ENCODE measurements around the gene SLC25A21.
"Not testable (repeated sequence)": the region's sequence is repeated elsewhere in the genome, so short reads cannot be mapped to it uniquely, and the experiment has no call there.

SLC25A21 gene

GRCh38 chr14:36866867-36867266, 305.5 kb downstream of the SLC25A21 start:
- no peak for DNase-seq (ENCODE audit: low read depth)

DNA sequence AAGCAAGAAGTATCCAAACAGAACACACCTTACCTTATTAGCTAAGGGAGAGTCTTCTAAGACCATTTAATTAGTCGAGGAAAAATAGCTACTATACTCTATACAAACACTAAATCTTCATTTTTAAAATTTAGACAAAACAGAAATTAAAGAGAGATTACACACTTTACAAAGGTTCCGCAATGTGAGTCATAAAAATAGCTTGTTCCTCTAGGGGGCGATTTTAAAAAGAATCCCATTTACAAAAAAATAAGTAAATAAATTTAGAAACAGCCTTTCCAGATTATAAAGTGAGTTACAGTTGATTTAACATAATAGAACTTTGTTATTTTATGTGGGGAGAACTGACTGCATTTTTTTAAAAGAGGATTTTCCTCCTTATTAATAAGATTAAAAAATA, 309.1 kb downstream of the SLC25A21 start:
- DNase-seq (ENCODE audit: low read depth) = no peak

GRCh38 chr14:36862237-36862636, 310.2 kb downstream of the SLC25A21 start:
- DNase-seq (ENCODE audit: low read depth) = not testable (repeated sequence)

DNA sequence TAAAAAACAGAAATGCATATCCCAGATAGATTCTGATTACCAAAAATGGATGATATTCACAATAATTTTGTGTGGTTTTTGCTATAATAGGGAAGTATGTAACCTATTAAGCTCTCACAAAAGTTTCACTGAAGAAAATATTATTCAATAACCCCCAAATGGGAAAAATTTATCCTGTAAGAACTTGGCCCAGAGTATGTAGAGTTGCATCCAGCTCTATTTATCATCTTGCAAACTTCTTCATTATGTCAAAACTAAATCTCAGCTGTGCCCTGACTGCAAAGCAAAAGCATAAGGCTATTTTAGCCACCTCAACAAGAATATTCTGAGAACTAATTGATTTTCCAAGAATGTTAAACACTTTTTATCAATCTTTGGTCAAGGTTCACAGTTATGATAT, 311.6 kb downstream of the SLC25A21 start:
- DNase-seq (ENCODE audit: low read depth) = no peak

GRCh38 chr14:36859119-36859518, 313.3 kb downstream of the SLC25A21 start:
- DNase-seq (ENCODE audit: low read depth) = no peak

GRCh38 chr14:36857842-36858445, 314.5 kb downstream of the SLC25A21 start:
- no peak for DNase-seq (ENCODE audit: low read depth)

DNA sequence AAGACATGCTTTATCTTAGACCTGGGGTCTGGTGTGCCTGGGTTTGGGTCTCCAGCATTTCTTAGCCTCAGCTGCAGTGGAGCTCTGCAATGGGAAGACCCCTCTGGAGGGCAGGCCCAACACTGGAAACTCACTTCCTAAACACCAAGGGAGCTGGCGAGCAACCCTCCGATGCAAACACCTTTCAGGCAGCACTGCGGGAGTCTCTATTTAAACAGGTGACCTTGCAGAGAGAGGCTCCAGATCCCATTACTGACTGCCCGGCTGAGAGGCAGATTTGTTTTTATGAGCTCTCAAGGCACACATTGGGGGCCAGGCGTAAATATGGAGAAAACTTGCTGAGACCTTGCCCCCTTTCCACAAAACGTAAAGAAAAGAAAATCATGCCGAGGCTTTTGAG, 315.3 kb downstream of the SLC25A21 start:
- DNase-seq (ENCODE audit: low read depth) = no peak

DNA sequence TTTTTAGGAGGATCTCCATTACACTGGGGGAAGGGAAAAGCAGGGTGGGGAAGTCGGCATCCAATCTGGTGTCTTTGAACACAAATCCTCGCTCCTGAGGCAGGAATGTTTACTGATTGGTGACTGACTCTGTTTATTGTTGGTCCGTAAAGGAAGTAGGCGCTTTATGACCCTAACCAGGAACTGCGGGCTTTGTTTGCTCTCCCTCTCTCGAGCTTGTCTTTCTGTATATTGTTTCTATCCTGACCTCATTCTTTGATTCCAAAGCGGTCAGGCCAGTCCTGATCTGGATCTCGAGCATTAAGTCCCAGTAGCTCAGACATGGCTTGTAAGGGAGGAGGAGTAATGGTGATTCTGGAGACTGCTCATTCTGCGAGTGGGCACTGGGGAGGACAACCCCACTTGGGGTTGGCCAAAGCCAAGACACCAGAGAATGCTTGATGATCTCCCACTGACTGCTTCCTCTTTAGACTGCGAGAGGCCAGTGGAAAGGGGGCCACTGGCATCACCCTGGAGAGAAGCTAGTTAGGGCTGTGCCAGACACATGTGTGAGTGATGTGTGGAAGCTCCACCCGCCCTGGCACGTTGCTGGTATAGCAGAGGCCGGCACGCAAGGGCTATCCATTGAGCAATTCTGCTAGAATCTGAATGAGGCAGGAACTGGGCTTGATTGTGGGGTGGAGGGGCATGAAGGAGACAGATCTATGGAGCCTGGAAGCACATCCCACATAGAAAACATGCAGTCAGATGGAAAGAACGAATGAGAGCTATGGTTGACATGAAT, 316.1 kb downstream of the SLC25A21 start:
- DNase-seq (ENCODE audit: low read depth) = no peak

DNA sequence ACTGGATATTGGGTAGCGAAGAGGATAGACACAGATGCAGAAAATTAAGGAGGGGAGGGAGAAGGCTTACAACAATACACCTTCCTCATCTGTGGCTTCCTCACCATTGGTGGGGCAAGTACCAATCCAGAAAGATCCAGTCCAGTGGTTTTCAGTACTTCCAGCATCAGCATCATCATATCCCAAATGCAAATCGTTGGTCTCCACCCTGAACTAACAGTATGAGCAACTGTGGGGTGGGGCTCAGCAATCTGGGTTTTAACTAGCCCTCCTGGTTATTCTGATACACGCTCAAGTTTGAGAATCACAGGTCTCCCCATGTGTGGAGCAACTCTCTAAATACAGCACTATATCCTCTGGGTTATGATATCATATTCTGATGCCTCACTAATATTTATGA, 317.0 kb downstream of the SLC25A21 start:
- no peak for DNase-seq (ENCODE audit: low read depth)

DNA sequence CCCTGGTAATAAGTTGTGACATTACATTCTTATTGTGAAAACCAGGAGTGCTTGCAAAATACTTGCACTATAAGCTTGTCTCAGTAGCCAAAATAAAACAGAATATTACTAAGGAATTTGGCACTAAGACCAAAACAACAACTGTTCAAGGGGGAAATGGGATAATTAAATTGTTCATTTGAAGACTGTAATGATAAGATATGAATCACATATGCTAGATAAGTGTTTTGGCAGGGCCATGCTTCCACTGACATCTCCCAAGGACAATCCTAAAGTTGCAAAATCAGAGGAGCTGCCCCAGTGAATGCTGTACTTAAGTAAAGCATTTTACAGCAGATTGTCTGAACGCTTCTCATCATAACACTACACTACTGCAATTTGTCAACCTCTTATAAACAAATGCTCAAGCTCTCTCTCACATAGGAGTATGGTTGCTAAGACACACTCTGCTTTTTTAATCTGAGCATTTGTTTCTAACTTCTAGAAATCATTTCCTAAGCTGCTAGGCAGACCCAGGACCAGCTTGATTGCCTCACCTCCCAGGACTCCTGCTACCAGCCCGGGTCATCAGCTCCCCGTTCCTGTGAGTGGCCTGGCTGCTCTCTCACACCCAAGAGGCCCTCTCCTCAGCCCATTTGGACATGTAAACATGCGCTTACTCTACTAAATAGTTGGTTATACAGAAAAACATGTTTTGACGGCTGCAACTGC, 319.3 kb downstream of the SLC25A21 start:
- no peak for DNase-seq (ENCODE audit: low read depth)

- DNase-seq (ENCODE audit: low read depth) = no peak
Measured at GRCh38 chr14:36848213-36848612, 324.2 kb downstream of the SLC25A21 start.

GRCh38 chr14:36847366-36847765, 325.0 kb downstream of the SLC25A21 start:
- DNase-seq (ENCODE audit: low read depth) = no peak

- DNase-seq (ENCODE audit: low read depth) = no peak
Measured at GRCh38 chr14:36845356-36846012, 326.9 kb downstream of the SLC25A21 start.

DNA sequence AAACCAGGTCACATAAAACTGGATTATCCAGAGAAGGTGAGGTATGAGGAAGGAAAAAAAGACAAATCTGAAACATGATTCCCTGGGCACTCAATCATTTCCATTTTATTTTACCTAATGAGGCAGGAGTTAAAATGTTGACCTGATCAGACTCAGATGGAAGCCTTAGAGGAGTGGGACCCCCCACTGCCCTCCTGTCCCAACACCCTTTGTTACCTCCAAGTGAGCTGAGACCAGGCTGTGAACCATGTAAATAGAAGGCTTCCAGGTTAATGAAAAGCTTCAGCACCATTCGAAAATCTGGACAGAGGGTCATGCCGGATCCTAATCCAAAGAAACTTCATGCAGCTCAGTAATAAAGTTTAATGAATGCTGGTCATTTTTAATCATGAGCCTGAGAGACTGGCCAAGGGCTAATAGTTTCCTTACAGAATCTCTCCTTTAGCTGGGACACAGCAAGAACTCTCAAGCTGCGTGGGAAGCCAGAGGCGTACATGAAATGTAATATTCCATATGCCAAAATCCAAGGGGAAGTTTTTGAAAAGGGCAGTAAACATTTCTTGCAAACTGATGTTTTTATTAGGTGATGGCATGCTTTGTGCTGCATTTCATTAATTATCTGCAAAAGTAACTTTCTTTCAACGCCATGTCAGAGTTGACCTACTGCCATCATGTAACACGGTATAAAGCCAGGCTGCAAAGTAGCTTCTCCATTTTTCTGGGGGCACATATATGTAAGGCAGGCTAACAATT, 327.8 kb downstream of the SLC25A21 start:
- no peak for DNase-seq (ENCODE audit: low read depth)

GRCh38 chr14:36843410-36843809, 329.0 kb downstream of the SLC25A21 start:
- DNase-seq (ENCODE audit: low read depth) = no peak

DNA sequence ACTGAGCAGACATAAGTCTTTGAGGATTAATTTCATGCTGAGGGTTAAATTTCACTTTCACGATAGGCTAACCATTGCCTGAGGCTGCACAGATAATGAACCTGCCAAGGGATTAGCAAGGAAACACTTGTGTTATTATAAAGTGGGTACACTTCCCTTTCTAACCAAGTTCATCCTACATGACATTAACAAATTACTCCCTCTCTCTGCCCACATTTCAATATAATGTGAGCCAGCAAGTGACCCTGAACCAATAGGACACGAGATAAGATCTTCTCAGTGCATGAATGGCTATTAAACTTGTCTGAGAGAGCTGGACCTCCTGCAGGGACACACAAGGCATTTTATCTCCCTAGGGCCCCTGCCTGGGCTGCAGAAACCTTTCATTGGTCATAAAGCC, 337.3 kb downstream of the SLC25A21 start:
- no peak for DNase-seq (ENCODE audit: low read depth)

DNA sequence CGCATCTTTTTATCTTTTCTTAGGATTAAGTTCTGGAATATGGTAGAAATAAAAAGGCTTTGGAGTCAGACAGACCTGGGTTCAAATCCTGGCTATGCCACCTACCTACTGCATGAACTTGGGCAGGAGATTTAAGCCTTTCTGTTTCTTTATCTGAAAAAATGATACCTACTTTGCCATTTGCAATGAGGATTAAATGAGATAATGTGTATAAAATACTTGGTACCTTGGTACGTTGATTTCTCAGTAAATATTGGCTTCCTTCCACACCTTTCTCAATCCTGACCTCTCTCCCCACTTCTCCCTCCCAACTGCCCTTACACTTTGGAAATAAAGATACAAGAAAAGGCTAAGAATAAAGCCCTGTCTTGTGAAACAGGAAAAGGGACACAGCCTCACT, 338.1 kb downstream of the SLC25A21 start:
- DNase-seq (ENCODE audit: low read depth) = no peak

DNA sequence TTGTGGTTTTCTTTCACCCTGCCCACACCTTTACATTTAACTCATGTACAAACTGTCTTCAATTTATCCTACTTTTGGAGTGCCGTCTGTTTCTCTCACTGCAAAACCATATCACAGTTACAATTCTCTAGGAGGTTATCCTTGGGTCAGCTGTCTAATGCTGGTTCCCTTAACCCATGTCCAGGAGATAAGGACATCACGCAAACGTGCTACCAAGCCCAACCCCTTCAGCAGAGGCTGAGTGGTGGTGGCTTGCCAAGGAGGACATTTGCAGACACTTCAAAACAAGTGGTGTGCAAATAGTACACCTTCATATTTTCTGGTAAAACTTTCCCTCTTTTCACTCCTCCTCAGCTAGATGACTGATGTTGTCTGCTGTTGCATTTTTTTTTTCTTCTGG, 342.9 kb downstream of the SLC25A21 start:
- DNase-seq (ENCODE audit: low read depth) = no peak

- DNase-seq (ENCODE audit: low read depth) = no peak
Measured at GRCh38 chr14:36827861-36828260, 344.5 kb downstream of the SLC25A21 start.

GRCh38 chr14:36826614-36827013, 345.8 kb downstream of the SLC25A21 start:
- DNase-seq (ENCODE audit: low read depth) = no peak

- DNase-seq (ENCODE audit: low read depth) = no peak
Measured at GRCh38 chr14:36824854-36825253, 347.6 kb downstream of the SLC25A21 start.

- DNase-seq (ENCODE audit: low read depth) = no peak
Measured at GRCh38 chr14:36823651-36824050, 348.8 kb downstream of the SLC25A21 start.
